GM21619 (cell line): Measurements from ENCODE around the gene CYP4X1.
"Not testable (repeated sequence)": the region's sequence is repeated elsewhere in the genome, so short reads cannot be mapped to it uniquely, and the experiment has no call there.

Source experiments
- ATAC-seq: cut with Tn5 transposase; IDR thresholded peaks from one replicate; pipeline ENCODE4 v1.9.1; 2021; ENCODE audit not compliant: unreplicated experiment

CYP4X1 gene

GRCh38 chr1:47023268-47024140 is at the start of gene CYP4X1:
TSS of gene CYP4X1 (plus strand) at chr1:47023669. CDS start at chr1:47023818, 149 bp downstream.
- ATAC-seq = no peak

- ATAC-seq = no peak
Observed at GRCh38 chr1:46983166-46983829, 40.2 kb upstream of the CYP4X1 start.

GRCh38 chr1:46983830-46984586 is 39.5 kb upstream of the CYP4X1 start:
- no peak for ATAC-seq

GRCh38 chr1:46990541-46990940 is 32.9 kb upstream of the CYP4X1 start:
- not testable (repeated sequence) for ATAC-seq

GRCh38 chr1:46991083-46991923 is 32.2 kb upstream of the CYP4X1 start:
- no peak for ATAC-seq

GRCh38 chr1:46996659-46997281 is 26.7 kb upstream of the CYP4X1 start:
- ATAC-seq = no peak

GRCh38 chr1:47002211-47002610 is 21.3 kb upstream of the CYP4X1 start:
- no peak for ATAC-seq

GRCh38 chr1:47003896-47004403 is 19.5 kb upstream of the CYP4X1 start:
- no peak for ATAC-seq

- not testable (repeated sequence) for ATAC-seq
Observed at GRCh38 chr1:47006437-47006836, 17.0 kb upstream of the CYP4X1 start.

GRCh38 chr1:47013293-47013692 is 10.2 kb upstream of the CYP4X1 start:
- ATAC-seq = no peak

GRCh38 chr1:47021070-47021469 is 2.4 kb upstream of the CYP4X1 start:
- no peak for ATAC-seq

GRCh38 chr1:47024141-47024801 is 802 bp downstream of the CYP4X1 start:
- no peak for ATAC-seq

- ATAC-seq = no peak
Observed at GRCh38 chr1:47030170-47030805, 6.8 kb downstream of the CYP4X1 start.

- ATAC-seq = no peak
Observed at GRCh38 chr1:47031059-47031458, 7.6 kb downstream of the CYP4X1 start.

- no peak for ATAC-seq
Observed at GRCh38 chr1:47031585-47031984, 8.1 kb downstream of the CYP4X1 start.

- no peak for ATAC-seq
Observed at GRCh38 chr1:47036764-47037163, 13.3 kb downstream of the CYP4X1 start.

GRCh38 chr1:47059376-47059775 is 35.9 kb downstream of the CYP4X1 start:
- no peak for ATAC-seq

GRCh38 chr1:47067097-47067594 is 43.7 kb downstream of the CYP4X1 start, which contains the start of gene CYP4Z1:
TSS of gene CYP4Z1 (plus strand) at chr1:47067231. CDS start at chr1:47067491, 260 bp downstream.
- ATAC-seq = no peak

GRCh38 chr1:47069080-47069479 is 45.6 kb downstream of the CYP4X1 start:
- ATAC-seq = not testable (repeated sequence)
